ENCODE data around the gene UCKL1.

GRCh38 chr20:63959699-63960075 lies 3.5 kb upstream of the UCKL1 start:
- no peak for TF ChIP-seq CTCF (IDR thresholded peaks at IDR 0.05; ENCODE audit: insufficient read depth, low read depth, low read length)
- TF ChIP-seq EZH2 (IDR thresholded peaks at IDR 0.05; ENCODE audit: insufficient read depth, low read length) = no peak

All from astrocyte (in vitro differentiated cells and primary cell).